ENCODE data around the gene FAM20C.

The FAM20C gene

DNA sequence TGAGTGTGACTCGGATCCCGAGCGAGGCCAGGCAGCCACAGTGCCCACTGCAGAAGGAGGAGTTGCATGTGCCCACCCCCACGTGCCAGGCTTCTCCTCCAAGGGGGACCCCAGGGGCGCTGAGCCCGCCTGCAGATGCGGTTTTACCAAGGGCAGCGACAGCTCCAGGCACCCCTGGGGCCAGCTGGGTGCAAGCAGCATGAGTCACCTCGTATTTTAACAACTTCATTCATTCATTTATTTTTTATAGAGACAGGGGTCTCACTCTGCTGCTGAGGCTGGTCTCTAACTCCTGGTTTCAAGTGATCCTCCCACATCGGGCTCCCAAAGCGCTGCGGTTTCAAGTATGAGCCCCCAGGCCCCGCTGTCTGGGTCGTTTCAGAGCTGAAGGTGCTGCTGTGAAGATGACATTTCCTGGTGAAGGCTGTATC lies 96.3 kb downstream of the FAM20C start:
- H4K20me1 ChIP-seq = no peaks in the 10 kb centered on the region
- no peak overlapping the region for H3K27ac ChIP-seq
- H3K4me3 ChIP-seq = no peak overlapping the region
- no peaks in the 10 kb centered on the region for H3K4me1 ChIP-seq
- H3K9ac ChIP-seq = no peak overlapping the region
- no peak for TF ChIP-seq Cebpa-rat (IDR thresholded peaks at IDR 0.05)
- H3K9me3 ChIP-seq = peaks cover 35% of the 10 kb centered on the region
- no peaks in the 10 kb centered on the region for H3K27me3 ChIP-seq
- H3K36me3 ChIP-seq = no peaks in the 10 kb centered on the region
- H3K4me2 ChIP-seq = no peak overlapping the region

- no peaks in the 10 kb centered on the region for H4K20me1 ChIP-seq
- no peaks in the 10 kb centered on the region for H3K27me3 ChIP-seq
- no peak overlapping the region for H3K4me3 ChIP-seq
- H3K9me3 ChIP-seq = peaks cover 35% of the 10 kb centered on the region
- no peak overlapping the region for H3K9ac ChIP-seq
- H3K27ac ChIP-seq = no peak overlapping the region
- no peak for TF ChIP-seq Cebpa-rat (IDR thresholded peaks at IDR 0.05)
- H3K4me2 ChIP-seq = no peak overlapping the region
- no peaks in the 10 kb centered on the region for H3K4me1 ChIP-seq
- H3K36me3 ChIP-seq = no peaks in the 10 kb centered on the region
Observed at GRCh38 chr7:289209-289755, 96.9 kb downstream of the FAM20C start.

- Histone ChIP-seq H3K4me3 (no peak within 1 kb of the TSS), H3K36me3 (no peaks in the 10 kb centered on the region), H3K27ac (no peak within 1 kb of the TSS), H3K27me3 (no peaks in the 10 kb centered on the region), H3K9ac (no peak within 1 kb of the TSS), H4K20me1 (no peaks in the 10 kb centered on the region), H3K4me2 (no peak within 1 kb of the TSS), H3K4me1 (peaks cover under 1% of the 10 kb centered on the region; the same call in 1 of the 2 replicates), H3K9me3 (peaks cover 35% of the 10 kb centered on the region)
- TF ChIP-seq Cebpa-rat (IDR thresholded peaks at IDR 0.05) = no peak
Observed at GRCh38 chr7:289756-290553, 97.6 kb downstream of the FAM20C start, which contains the start of gene FOXL3. Gene FOXL3, plus strand, starts transcription at chr7:290170. Its CDS starts 0 bp downstream, at chr7:290170.

DNA sequence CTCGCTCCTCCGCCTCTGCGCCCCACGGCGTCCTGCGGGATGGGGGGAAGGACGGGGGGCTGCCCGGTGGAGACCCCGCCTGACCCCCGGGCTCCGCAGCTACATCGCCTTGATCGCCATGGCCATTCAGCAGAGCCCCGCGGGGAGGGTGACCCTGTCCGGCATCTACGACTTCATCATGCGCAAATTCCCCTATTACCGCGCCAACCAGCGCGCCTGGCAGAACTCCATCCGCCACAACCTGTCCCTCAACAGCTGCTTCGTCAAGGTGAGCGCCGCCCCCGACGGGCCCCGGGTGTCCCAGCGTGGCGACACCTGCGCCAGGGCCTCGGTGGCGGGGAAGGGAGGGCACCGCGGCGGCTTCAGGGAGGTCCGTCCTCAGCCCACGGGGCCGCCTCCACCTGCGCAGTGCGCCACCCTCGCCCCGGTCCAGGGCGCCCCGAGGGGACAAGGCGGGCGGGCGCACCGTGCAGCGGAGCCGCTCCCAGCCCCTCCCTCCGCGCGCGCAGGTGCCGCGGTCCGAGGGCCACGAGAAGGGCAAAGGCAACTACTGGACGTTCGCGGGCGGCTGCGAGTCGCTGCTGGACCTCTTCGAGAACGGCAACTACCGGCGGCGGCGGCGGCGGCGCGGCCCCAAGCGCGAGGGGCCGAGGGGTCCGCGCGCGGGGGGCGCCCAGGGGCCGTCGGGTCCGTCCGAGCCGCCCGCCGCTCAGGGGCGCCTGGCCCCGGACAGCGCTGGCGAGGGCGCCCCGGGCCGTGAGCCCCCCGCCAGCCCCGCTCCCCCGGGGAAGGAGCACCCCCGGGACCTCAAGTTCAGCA lies 98.4 kb downstream of the FAM20C start:
- H3K36me3 ChIP-seq = no peaks in the 10 kb centered on the region
- no peak for TF ChIP-seq Cebpa-rat (IDR thresholded peaks at IDR 0.05)
- no peak overlapping the region for H3K9ac ChIP-seq
- H3K4me1 ChIP-seq = peaks cover 9% of the 10 kb centered on the region
- no peak overlapping the region for H3K4me3 ChIP-seq
- H3K4me2 ChIP-seq = no peak overlapping the region
- no peaks in the 10 kb centered on the region for H4K20me1 ChIP-seq
- no peaks in the 10 kb centered on the region for H3K27me3 ChIP-seq
- H3K9me3 ChIP-seq = peaks cover 35% of the 10 kb centered on the region
- no peak overlapping the region for H3K27ac ChIP-seq

- TF ChIP-seq Cebpa-rat (IDR thresholded peaks at IDR 0.05) = no peak
- H3K27me3 ChIP-seq = no peaks in the 10 kb centered on the region
Observed at GRCh38 chr7:291373-292092, 99.2 kb downstream of the FAM20C start.

DNA sequence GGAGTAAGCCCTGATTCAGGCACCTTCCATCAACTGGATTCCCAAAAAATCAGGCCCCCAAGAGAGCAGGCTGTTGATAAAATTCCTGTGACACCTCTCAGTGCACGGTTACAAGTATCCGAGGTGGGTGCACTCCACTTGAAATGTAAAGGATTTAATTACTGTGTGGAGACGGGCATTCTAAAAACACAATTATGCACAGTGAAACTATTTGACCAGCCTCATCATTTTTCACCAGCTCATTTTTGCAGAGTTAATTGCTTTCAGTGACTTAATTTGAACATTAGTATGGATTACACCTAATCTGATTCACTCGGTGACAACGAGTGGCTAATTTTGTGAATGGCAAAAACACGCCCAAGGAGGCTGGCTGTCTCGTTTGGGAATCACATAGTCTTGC lies 99.9 kb downstream of the FAM20C start:
- Histone ChIP-seq H3K4me1 (peaks cover 10% of the 10 kb centered on the region), H3K9me3 (peaks cover 35% of the 10 kb centered on the region), H4K20me1 (no peaks in the 10 kb centered on the region), H3K4me2 (no peak overlapping the region), H3K4me3 (no peak overlapping the region), H3K9ac (no peak overlapping the region), H3K36me3 (no peaks in the 10 kb centered on the region), H3K27me3 (no peaks in the 10 kb centered on the region), H3K27ac (no peak overlapping the region)
- TF ChIP-seq Cebpa-rat (IDR thresholded peaks at IDR 0.05) = no peak

More at GRCh38 chr7:291373-292092, 99.2 kb downstream of the FAM20C start:
- Histone ChIP-seq H3K4me2 (no peak overlapping the region), H3K27ac (no peak overlapping the region), H3K9me3 (peaks cover 35% of the 10 kb centered on the region), H3K36me3 (no peaks in the 10 kb centered on the region), H4K20me1 (no peaks in the 10 kb centered on the region), H3K9ac (no peak overlapping the region), H3K4me3 (no peak overlapping the region), H3K4me1 (peaks cover 10% of the 10 kb centered on the region)

GRCh38 chr7:292826-293225 lies 100.5 kb downstream of the FAM20C start:
- peaks cover 10% of the 10 kb centered on the region for H3K4me1 ChIP-seq
- peaks cover 35% of the 10 kb centered on the region for H3K9me3 ChIP-seq
- no peaks in the 10 kb centered on the region for H4K20me1 ChIP-seq
- H3K36me3 ChIP-seq = no peaks in the 10 kb centered on the region
- H3K9ac ChIP-seq = no peak overlapping the region
- H3K27ac ChIP-seq = no peak overlapping the region
- no peak overlapping the region for H3K4me2 ChIP-seq
- no peak overlapping the region for H3K4me3 ChIP-seq
- H3K27me3 ChIP-seq = no peaks in the 10 kb centered on the region
- TF ChIP-seq Cebpa-rat (IDR thresholded peaks at IDR 0.05) = no peak

DNA sequence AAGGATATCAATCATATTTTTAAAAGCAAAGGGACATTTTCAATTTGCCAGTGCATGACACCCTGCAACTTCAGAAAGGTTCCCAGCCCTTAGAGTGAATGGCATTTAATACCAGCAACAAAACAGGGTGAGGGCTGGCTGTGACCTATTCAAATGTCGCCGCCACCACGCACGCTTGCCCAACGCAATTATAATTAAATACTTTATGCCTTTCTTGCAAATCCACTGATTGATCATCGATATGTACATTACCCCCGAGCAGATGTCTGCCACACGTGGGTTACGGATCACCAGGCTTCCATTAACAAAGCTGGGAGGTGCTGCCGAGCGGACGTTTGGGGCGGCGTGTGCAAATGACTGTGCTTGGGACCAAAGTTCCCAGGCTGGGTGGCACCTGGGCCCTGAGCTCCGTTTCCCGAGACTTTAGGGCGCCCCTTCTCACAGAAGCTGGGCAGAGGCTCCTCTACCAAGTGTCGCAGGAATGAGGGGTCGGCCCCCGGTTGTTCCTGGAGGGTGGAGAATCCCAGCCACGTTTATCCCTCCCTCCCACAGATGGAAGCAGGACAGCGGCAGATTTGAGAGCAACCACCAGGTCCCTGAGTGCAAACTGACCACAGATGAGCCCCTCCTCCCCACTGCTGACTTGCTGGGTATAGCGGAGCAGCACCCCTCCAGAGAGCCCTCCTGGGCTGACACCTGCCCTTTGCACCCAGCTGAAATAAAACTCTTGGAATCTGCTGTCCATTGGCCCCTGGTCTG lies 101.5 kb downstream of the FAM20C start:
- Histone ChIP-seq H3K9ac (no peak overlapping the region), H3K9me3 (peaks cover 30% of the 10 kb centered on the region), H3K4me2 (no peak overlapping the region), H3K27ac (no peak overlapping the region), H3K4me3 (no peak overlapping the region), H3K4me1 (peaks cover 10% of the 10 kb centered on the region), H4K20me1 (no peaks in the 10 kb centered on the region), H3K27me3 (no peaks in the 10 kb centered on the region), H3K36me3 (no peaks in the 10 kb centered on the region)
- TF ChIP-seq Cebpa-rat (IDR thresholded peaks at IDR 0.05) = no peak
